HCT116 (cell line): Measurements from ENCODE around the gene IMMP2L.

Experiments used
- CEBPB ChIP-seq: IDR thresholded peaks from 2 replicates; pipeline ENCODE4 v1.6.1; 2012; ENCODE audit warnings: low read depth
- EZH2 ChIP-seq: fragments of 200-600 bp; sonication (generic); IDR thresholded peaks from 2 replicates; pipeline ENCODE4 v1.6.1; 2017; ENCODE audit warnings: antibody characterized with exemption, mixed run types
- EZH2phosphoT487 ChIP-seq: fragments of 200-600 bp; IDR thresholded peaks from 2 replicates; pipeline ENCODE4 v1.6.1; 2018; ENCODE audit warnings: antibody characterized with exemption, borderline replicate concordance
- JUND ChIP-seq: IDR thresholded peaks from 2 replicates; pipeline ENCODE4 v1.6.1; 2012
- POLR2A ChIP-seq: IDR thresholded peaks from 2 replicates; pipeline ENCODE4 v1.7.0; 2011; ENCODE audit warnings: borderline replicate concordance; ENCODE audit not compliant: insufficient read depth, insufficient read length; ENCODE audit errors: extremely low read depth
- POLR2AphosphoS5 ChIP-seq: IDR thresholded peaks from 2 replicates; pipeline ENCODE4 v1.6.1; 2011; ENCODE audit warnings: mild to moderate bottlenecking, low read depth, low read length, moderate library complexity
- RAD21 ChIP-seq: IDR thresholded peaks from 2 replicates; pipeline ENCODE4 v1.6.1; 2012; ENCODE audit warnings: low read depth, mild to moderate bottlenecking
- SP1 ChIP-seq: IDR thresholded peaks from 2 replicates; pipeline ENCODE4 v1.6.1; 2012; ENCODE audit warnings: low read depth
- TCF7L2 ChIP-seq: IDR thresholded peaks from 2 replicates; pipeline ENCODE4 v1.7.0; 2011; ENCODE audit warnings: borderline replicate concordance, inconsistent platforms; ENCODE audit not compliant: insufficient read depth, insufficient read length; ENCODE audit errors: extremely low read depth
- YY1 ChIP-seq: IDR thresholded peaks from 2 replicates; pipeline ENCODE4 v1.6.1; 2011; ENCODE audit warnings: low read length, low read depth, moderate library complexity, mild to moderate bottlenecking; ENCODE audit not compliant: insufficient replicate concordance; ENCODE audit errors: extremely low read depth
- TF ChIP-seq, protein P1 (sequence below), 3 experiments: fragments of 200-600 bp in 1 of 3; sonication (generic) in 1 of 3; IDR thresholded peaks in 2 of 3; conservative IDR thresholded peaks in 1 of 3; 2 replicates each; pipeline ENCODE4 v1.5.1; 2012 to 2017; ENCODE audit warnings: low read depth in 2 of 3, low read length in 2 of 3, antibody characterized with exemption in 1 of 3, borderline replicate concordance in 1 of 3, control low read depth in 1 of 3, mild to moderate bottlenecking in 1 of 3, mixed read lengths in 1 of 3, mixed run types in 1 of 3, moderate library complexity in 1 of 3; ENCODE audit not compliant: insufficient read depth in 1 of 3

DNA sequence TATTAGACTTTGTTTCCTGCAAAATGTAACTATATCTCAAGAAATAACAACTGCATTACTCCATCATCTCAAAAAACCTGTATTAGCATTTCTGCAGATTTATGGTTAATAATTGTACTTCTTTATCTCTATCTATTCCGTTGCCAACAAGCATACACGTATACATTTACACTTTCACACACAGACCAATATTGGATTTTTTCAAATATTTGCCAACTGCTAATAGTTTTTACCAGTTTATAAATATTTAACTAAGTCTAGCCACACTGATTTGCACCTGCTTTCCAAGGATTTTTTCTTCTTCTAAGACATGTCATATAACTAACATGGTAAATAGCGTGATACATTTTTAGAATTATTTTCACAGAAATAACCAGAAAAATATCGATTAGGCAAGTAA lies 459.2 kb downstream of the IMMP2L start:
- TF ChIP-seq, protein P1, sequence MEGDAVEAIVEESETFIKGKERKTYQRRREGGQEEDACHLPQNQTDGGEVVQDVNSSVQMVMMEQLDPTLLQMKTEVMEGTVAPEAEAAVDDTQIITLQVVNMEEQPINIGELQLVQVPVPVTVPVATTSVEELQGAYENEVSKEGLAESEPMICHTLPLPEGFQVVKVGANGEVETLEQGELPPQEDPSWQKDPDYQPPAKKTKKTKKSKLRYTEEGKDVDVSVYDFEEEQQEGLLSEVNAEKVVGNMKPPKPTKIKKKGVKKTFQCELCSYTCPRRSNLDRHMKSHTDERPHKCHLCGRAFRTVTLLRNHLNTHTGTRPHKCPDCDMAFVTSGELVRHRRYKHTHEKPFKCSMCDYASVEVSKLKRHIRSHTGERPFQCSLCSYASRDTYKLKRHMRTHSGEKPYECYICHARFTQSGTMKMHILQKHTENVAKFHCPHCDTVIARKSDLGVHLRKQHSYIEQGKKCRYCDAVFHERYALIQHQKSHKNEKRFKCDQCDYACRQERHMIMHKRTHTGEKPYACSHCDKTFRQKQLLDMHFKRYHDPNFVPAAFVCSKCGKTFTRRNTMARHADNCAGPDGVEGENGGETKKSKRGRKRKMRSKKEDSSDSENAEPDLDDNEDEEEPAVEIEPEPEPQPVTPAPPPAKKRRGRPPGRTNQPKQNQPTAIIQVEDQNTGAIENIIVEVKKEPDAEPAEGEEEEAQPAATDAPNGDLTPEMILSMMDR (IDR thresholded peaks at IDR 0.05 in 2 of 3, conservative IDR thresholded peaks at IDR 0.05 in 1 of 3; ENCODE audit: borderline replicate concordance in 1 of 3, insufficient read depth in 1 of 3, low read depth in 2 of 3, low read length in 2 of 3), result no peak
- no peak for TF ChIP-seq POLR2A
- TF ChIP-seq TCF7L2, result no peak
- TF ChIP-seq YY1, result no peak
- TF ChIP-seq POLR2AphosphoS5, result no peak
- TF ChIP-seq SP1, result no peak
- TF ChIP-seq JUND, result no peak
- no peak for TF ChIP-seq CEBPB
- TF ChIP-seq RAD21, result no peak
- no peak for TF ChIP-seq EZH2
- TF ChIP-seq EZH2phosphoT487, result no peak
